Cortex of kidney (tissue), 1 donor: ENCODE measurements around the gene SAMHD1.
"Not testable (repeated sequence)": the region's sequence is repeated elsewhere in the genome, so short reads cannot be mapped to it uniquely, and the experiment has no call there.

ENCODE experiments used
- DNase-seq: peaks from one replicate; lab custom pipeline; 2025; lab: John Stamatoyannopoulos, UW

Gene SAMHD1

GRCh38 chr20:36851490-36851889, 100.0 kb downstream of the SAMHD1 start:
- no peak for DNase-seq

- no peak for DNase-seq
These were observed 100.7 kb downstream of the SAMHD1 start for GRCh38 chr20:36850759-36851158.

GRCh38 chr20:36849333-36850065, 102.0 kb downstream of the SAMHD1 start:
- no peak for DNase-seq

- no peak for DNase-seq
These were observed 102.8 kb downstream of the SAMHD1 start for GRCh38 chr20:36848677-36849076.

GRCh38 chr20:36848078-36848660, 103.3 kb downstream of the SAMHD1 start:
- DNase-seq, result no peak

GRCh38 chr20:36847710-36848040, 103.8 kb downstream of the SAMHD1 start:
- DNase-seq, result no peak

- no peak for DNase-seq
These were observed 104.3 kb downstream of the SAMHD1 start for GRCh38 chr20:36847009-36847709.

GRCh38 chr20:36845288-36845971, 106.1 kb downstream of the SAMHD1 start:
- no peak for DNase-seq

GRCh38 chr20:36841030-36841429, 110.5 kb downstream of the SAMHD1 start:
- not testable (repeated sequence) for DNase-seq
